ENCODE measurements around the gene NKD2. TPM values are rescaled to one million over a fixed set of nuclear protein-coding genes. Genes with fewer than 3 reads are reported as not detected.
A peak's percentile ranks its signal among the peaks of the same experiment; 100 is the strongest.

The NKD2 gene
- total and polyA plus RNA-seq, 2 experiments from 2014 or later = 9.0 to 11.9 TPM

- H3K27ac ChIP-seq (ENCODE audit: low read depth) = no peak overlapping the region
These were observed 42.1 kb downstream of the NKD2 start for GRCh38 chr5:1050423-1051365.

More at GRCh38 chr5:1050423-1051365, 42.1 kb downstream of the NKD2 start:
- peaks cover 23% of the 10 kb centered on the region for H3K36me3 Mint-ChIP-seq (ENCODE audit: low read depth)
- Histone ChIP-seq H4K20me1 (replicated peaks; ENCODE audit: insufficient read depth) (no peaks in the 10 kb centered on the region; the same call in 1 of the 2 replicates), H2AFZ (no peak overlapping the region), H3K4me3 (no peak overlapping the region), H3K36me3 (ENCODE audit: insufficient read depth) (no peaks in the 10 kb centered on the region), H3F3A (replicated peaks; ENCODE audit: low read depth) (no peaks in the 10 kb centered on the region), H3K4me1 (ENCODE audit: insufficient read depth) (no peaks in the 10 kb centered on the region), H3K9me2 (ENCODE audit: insufficient read depth) (no peaks in the 10 kb centered on the region), H3K79me2 (replicated peaks; ENCODE audit: insufficient read depth) (no peaks in the 10 kb centered on the region), H3K27me3 (ENCODE audit: insufficient read depth) (no peaks in the 10 kb centered on the region), H3K4me2 (no peak overlapping the region)
- TF ChIP-seq CTCF (conservative IDR thresholded peaks at IDR 0.05; ENCODE audit: low read depth in 2 of 2) (no peak), ZNF462 (CRISPR knock-in tag; IDR thresholded peaks at IDR 0.05) (no peak), ZNF331 (CRISPR knock-in tag; IDR thresholded peaks at IDR 0.05; ENCODE audit: low read depth) (no peak)
- H3K27ac Mint-ChIP-seq = 0 out of 2 replicates have a peak overlapping the region, but pooled peaks have one; percentile 19
- no peaks in the 10 kb centered on the region for H3K4me1 Mint-ChIP-seq
- no peak overlapping the region for H3K4me3 Mint-ChIP-seq
- H3K27me3 Mint-ChIP-seq (ENCODE audit: insufficient read depth, low read depth, poor library complexity) = peaks cover 20% of the 10 kb centered on the region
- peaks cover 11% of the 10 kb centered on the region for H3K9me3 Mint-ChIP-seq
- ATAC-seq (peak; percentile 45), DNase-seq (ENCODE audit: low spot score) (peak; percentile 2)

Data from GM23338 (cell line).